Measurements from ENCODE around the gene FOXP1. TPM values are rescaled to one million over a fixed set of nuclear protein-coding genes. Genes with fewer than 3 reads are reported as not detected.
A peak's percentile ranks its signal among the peaks of the same experiment; 100 is the strongest.

The FOXP1 gene
- total and polyA plus RNA-seq, 2 experiments from 2014 or later = 37.4 to 59.9 TPM

GRCh38 chr3:71001303-71001830 lies 582.2 kb downstream of the FOXP1 start:
- Histone ChIP-seq H3K4me1 (ENCODE audit: insufficient read depth) (peaks cover 12% of the 10 kb centered on the region), H3K9ac (no peak overlapping the region), H4K20me1 (ENCODE audit: insufficient read depth) (no peaks in the 10 kb centered on the region), H3K9me2 (ENCODE audit: insufficient read depth) (no peaks in the 10 kb centered on the region), H3K79me2 (ENCODE audit: insufficient read depth) (peaks cover 75% of the 10 kb centered on the region), H3K4me2 (ENCODE audit: unreplicated experiment) (no peak overlapping the region), H2AFZ (no peak overlapping the region), H3K27me3 (replicated peaks; ENCODE audit: insufficient read depth) (no peaks in the 10 kb centered on the region), H3F3A (ENCODE audit: insufficient read depth) (peaks cover 12% of the 10 kb centered on the region; the same call in 1 of the 2 replicates), H3K4me3 (no peak overlapping the region), H3K9me3 (ENCODE audit: low read depth) (no peaks in the 10 kb centered on the region), H3K36me3 (ENCODE audit: low read depth) (peaks cover 5% of the 10 kb centered on the region; the same call in 1 of the 2 replicates), H3K27ac (no peak overlapping the region)
- WGBS, 2 experiments (ENCODE audit: low coverage in 1 of 2, low lambda C conversion rate in 2 of 2, missing lambda C conversion rate in 2 of 2) = 95 to 98% methylated on average over 5 of the region's 5 CpGs
- in situ Hi-C loops (cut with MboI) = no loop called here
- no peak for DNase-seq
- TF ChIP-seq EZH2phosphoT487 (IDR thresholded peaks at IDR 0.05; ENCODE audit: insufficient read depth, low read depth) (no peak), EZH2 (IDR thresholded peaks at IDR 0.05; ENCODE audit: insufficient read depth, poor library complexity, severe bottlenecking) (no peak)

- no peak overlapping the region for H2AFZ ChIP-seq
- no peak overlapping the region for H3K4me3 ChIP-seq
- H3K36me3 ChIP-seq (ENCODE audit: low read depth) = peaks cover 7% of the 10 kb centered on the region; the same call in 1 of the 2 replicates
- no peaks in the 10 kb centered on the region for H3K9me3 ChIP-seq (ENCODE audit: low read depth)
- H4K20me1 ChIP-seq (ENCODE audit: insufficient read depth) = no peaks in the 10 kb centered on the region
- no peak overlapping the region for H3K4me2 ChIP-seq (ENCODE audit: unreplicated experiment)
- DNase-seq = no peak
- H3K4me1 ChIP-seq (ENCODE audit: insufficient read depth) = peaks cover 12% of the 10 kb centered on the region
- no peaks in the 10 kb centered on the region for H3K9me2 ChIP-seq (ENCODE audit: insufficient read depth)
- H3K27ac ChIP-seq = no peak overlapping the region
- in situ Hi-C loops (cut with MboI) = no loop called here
- H3K27me3 ChIP-seq (replicated peaks; ENCODE audit: insufficient read depth) = no peaks in the 10 kb centered on the region
- TF ChIP-seq EZH2 (IDR thresholded peaks at IDR 0.05; ENCODE audit: insufficient read depth, poor library complexity, severe bottlenecking) = no peak
- no peak for TF ChIP-seq EZH2phosphoT487 (IDR thresholded peaks at IDR 0.05; ENCODE audit: insufficient read depth, low read depth)
- 93 to 94% methylated on average over 6 of the region's 6 CpGs for WGBS, 2 experiments (ENCODE audit: low coverage in 1 of 2, low lambda C conversion rate in 2 of 2, missing lambda C conversion rate in 2 of 2)
- no peak overlapping the region for H3K9ac ChIP-seq
- H3F3A ChIP-seq (ENCODE audit: insufficient read depth) = peaks cover 8% of the 10 kb centered on the region; the same call in 1 of the 2 replicates
- peaks cover 71% of the 10 kb centered on the region for H3K79me2 ChIP-seq (ENCODE audit: insufficient read depth)
Measured at GRCh38 chr3:71000483-71000882, 583.0 kb downstream of the FOXP1 start.

- Histone ChIP-seq H3K27ac (peak overlapping the region; percentile 51), H4K20me1 (ENCODE audit: insufficient read depth) (no peaks in the 10 kb centered on the region), H3K4me2 (ENCODE audit: unreplicated experiment) (peak overlapping the region; percentile 69), H3K9ac (peak overlapping the region; percentile 29; the same call in 1 of the 2 replicates), H3K9me2 (ENCODE audit: insufficient read depth) (no peaks in the 10 kb centered on the region), H3K4me3 (peak overlapping the region; percentile 38), H3K4me1 (ENCODE audit: insufficient read depth) (peaks cover 12% of the 10 kb centered on the region), H3K9me3 (ENCODE audit: low read depth) (no peaks in the 10 kb centered on the region), H2AFZ (0 out of 2 replicates have a peak overlapping the region, but pooled peaks have one; percentile 13), H3K36me3 (ENCODE audit: low read depth) (peaks cover 7% of the 10 kb centered on the region; the same call in 1 of the 2 replicates), H3F3A (ENCODE audit: insufficient read depth) (peaks cover 7% of the 10 kb centered on the region; the same call in 1 of the 2 replicates), H3K79me2 (ENCODE audit: insufficient read depth) (peaks cover 72% of the 10 kb centered on the region), H3K27me3 (replicated peaks; ENCODE audit: insufficient read depth) (no peaks in the 10 kb centered on the region)
- peak; percentile 92 for DNase-seq
- TF ChIP-seq EZH2phosphoT487 (IDR thresholded peaks at IDR 0.05; ENCODE audit: insufficient read depth, low read depth) (no peak), EZH2 (IDR thresholded peaks at IDR 0.05; ENCODE audit: insufficient read depth, poor library complexity, severe bottlenecking) (no peak)
- in situ Hi-C loops (cut with MboI) = no loop called here
- 1 to 2% methylated on average over 4 of the region's 4 CpGs for WGBS, 2 experiments (ENCODE audit: low coverage in 1 of 2, low lambda C conversion rate in 2 of 2, missing lambda C conversion rate in 2 of 2)
Measured at GRCh38 chr3:70999730-71000129, 583.8 kb downstream of the FOXP1 start.

GRCh38 chr3:70996082-70996481 lies 587.4 kb downstream of the FOXP1 start:
- Histone ChIP-seq H3K27ac (no peak overlapping the region), H3K4me3 (no peak overlapping the region), H4K20me1 (ENCODE audit: insufficient read depth) (no peaks in the 10 kb centered on the region), H3F3A (ENCODE audit: insufficient read depth) (peaks cover 28% of the 10 kb centered on the region), H3K36me3 (ENCODE audit: low read depth) (peaks cover 7% of the 10 kb centered on the region; the same call in 1 of the 2 replicates), H3K9ac (no peak overlapping the region), H3K4me1 (ENCODE audit: insufficient read depth) (peaks cover 28% of the 10 kb centered on the region), H2AFZ (no peak overlapping the region), H3K9me3 (ENCODE audit: low read depth) (no peaks in the 10 kb centered on the region), H3K79me2 (ENCODE audit: insufficient read depth) (peaks cover 63% of the 10 kb centered on the region), H3K27me3 (replicated peaks; ENCODE audit: insufficient read depth) (no peaks in the 10 kb centered on the region), H3K4me2 (ENCODE audit: unreplicated experiment) (no peak overlapping the region), H3K9me2 (ENCODE audit: insufficient read depth) (no peaks in the 10 kb centered on the region)
- TF ChIP-seq EZH2phosphoT487 (IDR thresholded peaks at IDR 0.05; ENCODE audit: insufficient read depth, low read depth) (no peak), EZH2 (IDR thresholded peaks at IDR 0.05; ENCODE audit: insufficient read depth, poor library complexity, severe bottlenecking) (no peak)
- in situ Hi-C loops (cut with MboI) = no loop called here
- DNase-seq = no peak
- 98% methylated on average over 7 of the region's 7 CpGs for WGBS, 2 experiments (ENCODE audit: low coverage in 1 of 2, low lambda C conversion rate in 2 of 2, missing lambda C conversion rate in 2 of 2)
